Muscle layer of colon (tissue), 2 donors: ENCODE measurements around the gene RPH3AL.

Experiments used
- H3K27ac ChIP-seq: one replicate; pipeline ENCODE4 v1.7.0; 2013; ENCODE audit warnings: low read depth, mild to moderate bottlenecking, low read length, moderate library complexity
- H3K27me3 ChIP-seq, 2 donors: one replicate each; pipeline ENCODE4 v1.7.0; 2013; ENCODE audit warnings: low read length in 2 of 2, mild to moderate bottlenecking in 2 of 2; ENCODE audit not compliant: insufficient read depth in 2 of 2, control insufficient read depth in 1 of 2
- H3K36me3 ChIP-seq: one replicate; pipeline ENCODE4 v1.7.0; 2013; ENCODE audit warnings: mild to moderate bottlenecking, low read length; ENCODE audit not compliant: insufficient read depth
- H3K4me1 ChIP-seq: one replicate; pipeline ENCODE4 v1.7.0; 2013; ENCODE audit warnings: mild to moderate bottlenecking, low read length; ENCODE audit not compliant: insufficient read depth
- H3K4me3 ChIP-seq, 2 donors: one replicate each; pipeline ENCODE4 v1.7.0; 2013; ENCODE audit warnings: low read length in 2 of 2, low read depth in 1 of 2, mild to moderate bottlenecking in 1 of 2, moderate library complexity in 1 of 2
- H3K9ac ChIP-seq: one replicate; pipeline ENCODE4 v1.7.0; 2013; ENCODE audit warnings: low read length
- H3K9me3 ChIP-seq: one replicate; pipeline ENCODE4 v1.7.0; 2013; ENCODE audit warnings: mild to moderate bottlenecking, low read length
- donor health status: abdominal sarcoma.
- donor health status: Adenocarcinoma of cecum.

The RPH3AL gene

GRCh38 chr17:385836-386140 lies 33.2 kb upstream of the RPH3AL start:
- peaks cover 3% of the 10 kb centered on the region for H3K4me1 ChIP-seq
- H3K27ac ChIP-seq = no peak overlapping the region
- H3K9me3 ChIP-seq = no peaks in the 10 kb centered on the region
- H3K36me3 ChIP-seq = no peaks in the 10 kb centered on the region
- H3K27me3 ChIP-seq = peaks cover 0 to 18% of the 10 kb centered on the region in 2 donors
- no peak overlapping the region for H3K4me3 ChIP-seq
- H3K9ac ChIP-seq = no peak overlapping the region

GRCh38 chr17:385178-385835 lies 32.7 kb upstream of the RPH3AL start:
- Histone ChIP-seq H3K9ac (no peak overlapping the region), H3K36me3 (no peaks in the 10 kb centered on the region), H3K4me3 (no peak overlapping the region), H3K27ac (no peak overlapping the region), H3K9me3 (no peaks in the 10 kb centered on the region), H3K4me1 (peaks cover 3% of the 10 kb centered on the region), H3K27me3 (peaks cover 0 to 18% of the 10 kb centered on the region in 2 donors)

- Histone ChIP-seq H3K27ac (no peak overlapping the region), H3K36me3 (no peaks in the 10 kb centered on the region), H3K4me3 (no peak overlapping the region), H3K27me3 (peaks cover 0 to 18% of the 10 kb centered on the region in 2 donors), H3K9ac (no peak overlapping the region), H3K9me3 (no peaks in the 10 kb centered on the region), H3K4me1 (peaks cover 3% of the 10 kb centered on the region)
These were observed 32.1 kb upstream of the RPH3AL start for GRCh38 chr17:384622-385177.

GRCh38 chr17:383771-384621 lies 31.4 kb upstream of the RPH3AL start:
- Histone ChIP-seq H3K9ac (no peak overlapping the region), H3K27me3 (peaks cover 0 to 18% of the 10 kb centered on the region in 2 donors), H3K4me3 (no peak overlapping the region), H3K4me1 (peaks cover 3% of the 10 kb centered on the region), H3K36me3 (no peaks in the 10 kb centered on the region), H3K27ac (no peak overlapping the region), H3K9me3 (no peaks in the 10 kb centered on the region)

- Histone ChIP-seq H3K27ac (no peak overlapping the region), H3K9ac (no peak overlapping the region), H3K27me3 (peaks cover 0 to 18% of the 10 kb centered on the region in 2 donors), H3K36me3 (no peaks in the 10 kb centered on the region), H3K4me1 (peaks cover 3% of the 10 kb centered on the region), H3K9me3 (no peaks in the 10 kb centered on the region), H3K4me3 (no peak overlapping the region)
These were observed 30.3 kb upstream of the RPH3AL start for GRCh38 chr17:382644-383533.

GRCh38 chr17:381941-382643 lies 29.5 kb upstream of the RPH3AL start:
- Histone ChIP-seq H3K4me1 (peaks cover 3% of the 10 kb centered on the region), H3K9ac (no peak overlapping the region), H3K4me3 (no peak overlapping the region), H3K27me3 (peaks cover 0 to 18% of the 10 kb centered on the region in 2 donors), H3K36me3 (no peaks in the 10 kb centered on the region), H3K27ac (no peak overlapping the region), H3K9me3 (no peaks in the 10 kb centered on the region)

GRCh38 chr17:381516-381915 lies 28.9 kb upstream of the RPH3AL start:
- Histone ChIP-seq H3K9me3 (no peaks in the 10 kb centered on the region), H3K4me3 (no peak overlapping the region), H3K4me1 (peaks cover 3% of the 10 kb centered on the region), H3K9ac (no peak overlapping the region), H3K27me3 (peaks cover 0 to 13% of the 10 kb centered on the region in 2 donors), H3K27ac (no peak overlapping the region), H3K36me3 (no peaks in the 10 kb centered on the region)

GRCh38 chr17:379531-380465 lies 27.2 kb upstream of the RPH3AL start:
- H3K9me3 ChIP-seq = no peaks in the 10 kb centered on the region
- H3K27ac ChIP-seq = no peak overlapping the region

GRCh38 chr17:378068-378467 lies 25.5 kb upstream of the RPH3AL start:
- no peaks in the 10 kb centered on the region for H3K4me1 ChIP-seq
- no peak overlapping the region for H3K4me3 ChIP-seq
- H3K27me3 ChIP-seq = no peaks in the 10 kb centered on the region
- no peaks in the 10 kb centered on the region for H3K9me3 ChIP-seq
- no peaks in the 10 kb centered on the region for H3K36me3 ChIP-seq
- no peak overlapping the region for H3K27ac ChIP-seq
- H3K9ac ChIP-seq = no peak overlapping the region

More at GRCh38 chr17:379531-380465, 27.2 kb upstream of the RPH3AL start:
- Histone ChIP-seq H3K36me3 (no peaks in the 10 kb centered on the region), H3K27me3 (peaks cover 0 to 8% of the 10 kb centered on the region in 2 donors), H3K4me1 (peaks cover 3% of the 10 kb centered on the region), H3K9ac (no peak overlapping the region), H3K4me3 (no peak overlapping the region)
